Measurements from ENCODE around the gene XG.
"Not testable (repeated sequence)": the region's sequence is repeated elsewhere in the genome, so short reads cannot be mapped to it uniquely, and the experiment has no call there.

XG gene, protein sequence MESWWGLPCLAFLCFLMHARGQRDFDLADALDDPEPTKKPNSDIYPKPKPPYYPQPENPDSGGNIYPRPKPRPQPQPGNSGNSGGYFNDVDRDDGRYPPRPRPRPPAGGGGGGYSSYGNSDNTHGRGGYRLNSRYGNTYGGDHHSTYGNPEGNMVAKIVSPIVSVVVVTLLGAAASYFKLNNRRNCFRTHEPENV

DNA sequence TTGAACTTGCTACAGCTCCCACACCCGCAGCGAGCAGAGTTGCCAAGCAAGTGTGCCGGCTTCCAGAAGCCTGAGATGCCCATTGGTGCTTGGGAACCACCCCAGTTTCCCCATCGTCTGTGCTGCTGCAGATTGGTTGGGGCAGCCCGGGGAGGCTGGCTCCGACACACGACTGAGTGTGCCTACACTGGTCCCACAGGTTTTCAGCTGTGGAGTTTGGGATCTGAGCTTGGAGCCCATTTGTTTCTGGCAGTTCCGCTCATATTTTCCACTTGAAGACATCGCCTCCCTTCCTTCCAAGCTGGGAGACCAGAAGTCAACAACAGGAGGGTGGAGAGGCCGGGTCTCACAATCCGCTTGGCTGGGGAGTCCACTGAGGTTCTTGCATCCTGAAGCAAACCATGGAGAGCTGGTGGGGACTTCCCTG lies at the start of gene XG:
XG (plus strand) TSS at position 167 of the 427 bp plus-strand sequence; CDS start at position 402, 235 bp downstream.
- not testable (repeated sequence) for DNase-seq

DNA sequence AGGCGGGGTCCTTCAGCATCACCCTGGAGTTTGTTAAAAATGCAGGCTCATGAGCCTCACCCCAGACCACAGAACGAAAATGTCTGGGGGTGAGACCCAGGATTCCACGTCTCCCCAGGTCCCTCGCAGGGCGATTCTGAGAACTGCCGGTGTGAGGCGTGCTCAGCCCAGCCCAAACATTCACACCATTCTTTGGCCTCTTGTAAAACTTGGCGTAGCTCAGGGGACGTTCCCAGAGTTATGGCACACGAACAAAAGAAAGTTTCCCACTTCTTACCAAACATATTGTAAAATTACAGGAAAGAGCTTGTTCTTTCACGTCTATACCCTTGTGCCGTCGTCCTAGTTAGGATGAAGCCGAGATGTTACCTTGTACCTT lies 47.9 kb upstream of the XG start:
- no peak for DNase-seq

DNA sequence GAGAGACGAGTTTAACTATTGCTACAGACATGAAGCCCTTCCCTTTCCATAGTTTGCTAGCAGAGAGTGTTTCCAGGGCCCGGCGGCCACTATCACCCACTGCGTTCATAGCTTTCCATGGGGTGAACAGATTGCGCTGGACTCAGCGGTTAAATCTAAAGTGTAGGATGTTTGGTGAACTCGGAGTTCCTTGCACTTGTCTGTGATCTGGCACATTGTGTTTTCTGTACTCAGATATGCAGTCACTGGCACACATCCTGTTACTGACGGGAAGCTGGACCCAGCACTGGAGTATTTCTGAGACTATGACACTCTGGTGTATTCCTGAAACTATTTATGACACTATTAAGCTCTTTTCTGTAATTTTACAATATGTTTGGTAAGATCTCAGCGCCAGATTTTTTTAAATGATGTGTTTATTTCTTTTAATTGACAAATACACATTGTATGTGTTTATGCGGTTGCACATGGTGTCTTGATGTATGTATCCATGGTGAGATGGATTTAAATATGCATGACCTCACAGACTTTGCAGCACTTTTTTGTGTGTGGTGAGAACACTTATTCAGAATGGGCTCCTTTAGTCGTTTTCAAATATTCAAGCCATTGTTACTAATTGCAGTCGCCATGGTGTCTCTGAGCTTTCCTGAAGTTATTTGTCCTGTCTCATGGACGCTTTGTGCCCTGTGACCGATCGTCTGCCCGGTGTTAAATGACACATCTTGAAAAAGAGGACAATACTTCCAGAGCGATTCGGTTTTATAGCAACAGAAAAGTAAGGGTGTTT lies 46.6 kb upstream of the XG start:
- no peak for DNase-seq

DNA sequence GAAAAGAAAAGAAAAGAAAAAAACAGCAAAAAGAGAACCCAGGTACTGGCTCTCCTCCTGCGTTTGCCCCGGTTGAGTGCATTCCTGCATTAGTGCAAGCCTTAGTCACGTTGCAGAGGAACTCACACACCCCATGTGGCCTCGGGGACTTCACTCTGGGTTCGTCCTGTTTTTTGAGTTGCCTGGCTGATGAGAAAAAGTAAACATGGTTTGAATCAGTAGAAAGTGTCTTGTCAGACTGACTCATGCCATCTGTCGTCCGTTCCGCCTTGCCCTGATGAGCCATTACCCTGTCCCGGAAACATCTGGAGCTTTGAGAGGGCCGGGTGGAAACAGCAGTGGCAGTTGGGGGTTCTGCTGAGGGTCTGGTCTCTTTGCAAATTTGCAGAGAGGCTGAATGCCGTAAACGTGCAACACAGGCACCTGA lies 44.5 kb upstream of the XG start:
- no peak for DNase-seq

DNA sequence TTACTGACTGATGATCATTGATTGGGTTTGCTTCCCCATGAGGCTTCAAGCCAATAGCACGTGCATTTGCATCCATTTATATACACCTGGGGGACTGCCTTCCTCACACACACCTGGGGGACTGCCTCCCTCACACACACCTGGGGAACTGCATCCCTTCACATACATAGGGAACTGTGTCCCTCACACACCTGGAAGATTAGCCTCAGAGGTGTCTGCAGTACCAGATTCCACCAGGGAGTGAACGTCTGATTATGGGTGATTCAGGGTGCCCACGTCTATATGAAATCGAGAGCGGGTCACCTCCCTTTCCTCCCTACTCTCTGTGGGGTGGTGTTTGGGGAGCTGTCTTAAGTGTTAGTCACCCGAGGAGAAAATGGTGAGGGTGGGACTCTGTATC lies 43.8 kb upstream of the XG start:
- no peak for DNase-seq

DNA sequence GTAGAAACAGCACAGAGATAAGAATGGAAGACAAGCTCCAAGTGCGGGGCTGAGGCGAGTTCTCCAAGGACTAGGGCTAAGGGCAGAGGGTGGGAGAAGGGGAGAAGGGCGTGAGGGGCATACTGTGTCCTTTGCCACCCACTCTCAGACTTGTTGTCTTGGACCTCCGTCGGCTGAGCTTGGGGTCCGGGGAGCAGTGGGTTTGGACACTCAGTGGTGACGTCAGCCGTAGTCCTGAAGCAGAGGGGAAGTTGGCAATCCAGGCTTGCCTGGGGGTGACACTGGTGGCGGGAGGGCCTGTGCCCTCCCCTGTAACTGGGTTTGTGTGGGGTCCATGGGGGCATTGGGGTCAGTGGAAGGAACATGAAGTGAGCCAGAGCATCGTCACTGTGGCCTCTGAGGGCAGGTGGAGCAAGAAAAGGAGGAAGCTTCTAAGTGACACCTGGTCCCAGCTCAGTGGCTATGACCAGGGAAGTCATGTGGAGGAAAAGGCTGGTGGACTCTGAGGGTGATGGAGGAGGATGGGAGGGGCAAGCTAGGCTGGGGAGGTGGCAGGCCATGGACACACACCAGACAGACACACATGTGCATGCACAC lies 43.1 kb upstream of the XG start:
- DNase-seq, result no peak

DNA sequence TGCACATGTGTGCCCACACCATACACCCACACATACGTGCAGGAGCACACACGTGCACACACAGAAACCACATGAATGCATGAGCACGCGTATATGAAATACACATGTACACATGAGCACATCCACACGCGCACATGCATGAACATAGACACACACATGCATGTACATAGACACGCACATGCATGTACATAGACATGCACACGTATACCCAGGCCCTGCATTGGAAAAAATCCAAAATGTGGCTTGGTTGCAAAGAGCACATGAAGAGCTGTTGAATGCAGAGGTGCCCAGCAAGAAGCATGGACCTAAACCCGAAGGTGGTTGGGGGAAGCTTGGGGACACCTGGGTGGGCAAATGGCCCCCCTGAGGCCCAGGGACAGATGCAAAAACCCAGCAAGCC lies 42.3 kb upstream of the XG start:
- no peak for DNase-seq

DNA sequence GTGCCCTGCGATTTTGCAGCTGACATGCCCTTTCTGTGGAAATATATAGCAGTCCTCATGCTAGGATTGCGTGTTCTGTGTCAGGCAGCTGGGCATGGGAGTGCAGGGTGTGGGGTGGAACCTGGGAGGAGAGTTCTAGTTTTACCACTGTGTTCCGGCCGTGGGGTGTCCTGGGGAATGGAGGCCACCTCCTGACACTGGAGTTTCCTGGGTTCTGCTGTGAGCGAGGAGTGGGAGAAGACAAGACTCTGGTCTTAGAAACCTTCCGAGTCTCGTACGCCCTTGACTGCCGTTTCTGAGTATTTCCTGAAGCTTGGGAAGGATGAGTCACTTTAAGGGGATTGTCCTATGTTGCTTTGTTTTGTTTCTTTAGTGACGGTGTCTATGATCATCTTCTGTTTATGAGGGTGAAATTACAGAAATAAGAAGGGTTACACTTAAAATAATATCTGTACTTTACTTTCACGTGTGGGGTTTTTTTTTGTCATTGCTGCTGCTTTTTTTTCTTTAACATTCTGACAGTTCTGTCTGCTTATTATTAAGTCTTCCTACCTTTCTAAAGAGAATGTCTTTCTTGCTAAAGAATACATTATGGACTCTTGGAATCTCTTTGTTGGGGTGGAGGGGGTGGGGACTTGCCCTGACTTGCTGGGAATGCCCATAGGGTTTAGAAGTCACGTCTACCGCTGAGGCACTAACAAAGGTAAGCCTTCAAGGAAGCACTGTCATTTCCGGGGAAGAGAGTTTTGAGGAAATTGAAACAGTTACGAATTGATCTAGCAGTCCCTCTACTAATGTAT lies 41.6 kb upstream of the XG start:
- no peak for DNase-seq

DNA sequence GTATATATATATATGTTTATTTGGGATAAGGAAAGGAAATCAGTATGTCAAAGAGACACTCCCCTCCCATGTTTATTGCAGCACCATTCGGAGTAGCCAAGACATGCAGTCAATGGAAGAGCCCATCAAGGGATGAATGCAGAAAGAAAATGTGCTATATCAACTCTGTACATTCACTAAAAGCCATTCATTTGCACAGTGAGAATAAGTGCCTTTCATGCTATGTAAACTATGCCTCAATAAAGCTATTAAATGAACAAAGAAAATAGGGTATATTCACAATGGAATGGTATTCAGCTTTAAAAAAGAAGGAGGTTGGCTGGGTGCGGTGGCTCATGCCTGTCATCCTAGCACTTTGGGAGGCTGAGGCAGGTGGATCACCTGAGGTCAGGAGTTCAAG lies 40.4 kb upstream of the XG start:
- no peak for DNase-seq

DNA sequence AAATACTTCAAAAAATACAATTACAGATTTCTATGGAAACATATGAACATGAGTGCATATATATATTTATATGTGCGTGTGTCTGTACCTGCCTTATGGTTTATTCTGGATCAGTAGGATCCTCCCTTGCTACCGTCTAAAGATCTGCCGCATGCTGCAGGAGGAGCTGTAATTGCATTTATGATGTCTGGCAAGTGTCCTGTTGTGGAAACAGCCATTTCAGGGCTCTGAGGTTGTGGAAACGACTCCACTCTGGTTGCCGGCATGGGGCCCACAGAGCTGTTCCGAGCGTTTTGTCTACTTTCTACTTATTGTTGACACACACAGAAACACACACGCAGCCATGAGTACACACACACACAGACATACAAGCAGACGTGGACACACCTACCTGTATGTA lies 39.4 kb upstream of the XG start:
- DNase-seq, result no peak

DNA sequence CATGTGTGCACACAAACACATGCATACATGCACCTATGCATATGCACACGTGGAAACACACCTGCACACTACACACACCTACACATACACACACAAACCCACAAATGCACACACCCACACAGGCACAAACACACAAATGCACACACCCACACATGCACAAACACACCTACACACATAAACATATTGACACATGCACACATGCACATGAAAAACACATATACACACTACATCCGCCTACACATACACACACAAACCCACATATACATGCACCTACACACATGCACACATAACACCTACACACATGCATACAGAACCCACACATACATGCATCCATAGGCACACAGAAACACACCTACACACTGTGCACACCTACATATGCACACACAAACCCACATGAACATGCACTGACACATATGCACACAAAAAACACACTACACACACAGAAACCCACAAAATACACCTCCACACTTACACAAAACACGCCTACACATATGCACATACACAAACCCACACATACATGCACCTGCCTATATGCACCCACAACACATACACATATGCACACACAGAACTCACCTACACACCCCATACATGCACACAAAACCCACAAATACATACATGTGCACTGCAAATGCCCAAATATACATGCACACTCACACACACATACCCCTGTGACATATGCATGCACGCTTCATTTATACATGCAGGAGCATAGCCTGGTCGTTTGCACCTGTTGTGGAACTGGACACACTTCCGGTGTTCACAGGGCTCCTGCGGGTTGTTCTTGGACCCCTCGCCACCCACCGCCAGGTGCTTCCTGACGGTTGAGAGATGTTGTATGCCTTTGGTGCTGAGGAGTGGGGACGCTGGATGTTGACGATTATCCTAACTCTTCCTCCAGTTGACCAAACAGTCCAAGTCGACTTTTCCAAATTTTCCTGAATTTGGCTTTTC lies 38.7 kb upstream of the XG start:
- DNase-seq, result no peak

DNA sequence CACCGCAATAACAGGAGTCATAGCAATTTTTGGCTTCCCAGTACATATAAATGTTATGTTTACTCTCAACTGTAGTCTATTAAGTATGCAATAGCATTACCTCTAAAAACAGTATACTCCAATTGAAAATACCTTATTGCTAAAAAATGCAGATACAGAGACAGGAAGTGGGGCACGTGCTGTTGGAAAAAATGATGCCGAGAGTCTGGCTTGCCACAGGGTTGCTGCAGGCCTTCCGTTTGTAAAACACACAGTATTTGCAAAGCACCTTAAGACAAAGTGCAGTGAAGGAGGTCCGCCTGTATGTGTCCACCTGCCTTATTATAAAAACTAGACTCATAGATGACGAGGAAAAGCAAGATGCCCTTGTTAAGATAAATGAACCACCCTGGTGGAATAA lies 37.3 kb upstream of the XG start:
- no peak for DNase-seq

DNA sequence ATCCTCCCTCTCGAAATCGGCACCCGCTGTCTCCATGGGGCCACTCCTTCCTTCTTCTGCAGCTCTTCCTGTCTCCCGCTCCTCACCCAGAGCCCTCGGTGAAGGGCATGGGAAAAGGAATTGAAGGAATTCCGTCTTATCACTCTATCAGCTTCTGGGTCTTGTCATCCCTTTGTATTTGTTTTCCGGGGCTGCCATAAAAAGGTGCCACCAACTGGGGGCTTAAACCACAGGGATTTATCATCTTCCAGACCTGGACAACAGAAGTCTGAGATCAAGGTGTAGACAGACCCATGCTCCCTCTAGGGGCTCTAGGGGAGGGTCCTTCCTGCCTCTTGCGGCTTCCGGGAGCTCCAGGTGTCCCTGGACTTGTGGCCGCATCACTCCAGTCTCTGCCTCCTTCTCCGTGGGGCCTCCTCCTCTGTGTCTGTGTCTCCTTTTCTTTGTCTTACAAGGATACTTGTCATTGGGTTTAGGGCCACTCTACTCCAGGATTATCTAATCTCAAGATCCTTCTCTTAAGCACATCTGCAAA lies 36.7 kb upstream of the XG start:
- DNase-seq, result no peak

DNA sequence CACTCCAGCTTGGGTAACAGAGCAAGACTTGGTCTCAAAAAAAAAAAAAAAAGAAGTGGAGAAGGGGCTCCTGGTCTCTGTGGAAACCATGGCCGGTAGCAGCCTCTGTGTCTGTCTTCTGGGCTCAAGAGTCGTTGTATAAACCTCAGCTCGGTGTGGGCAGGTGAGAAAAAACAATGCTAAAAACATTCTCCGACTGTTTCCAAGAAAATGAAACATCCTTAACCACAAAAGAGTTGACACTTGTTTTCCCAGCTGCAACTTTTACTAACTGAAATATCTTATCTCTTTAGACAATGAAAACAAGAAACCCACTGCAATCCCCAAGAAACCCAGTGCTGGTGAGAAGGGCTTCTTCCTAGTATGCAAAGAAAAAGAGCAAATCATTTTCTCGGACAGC lies 34.5 kb upstream of the XG start:
- no peak for DNase-seq

DNA sequence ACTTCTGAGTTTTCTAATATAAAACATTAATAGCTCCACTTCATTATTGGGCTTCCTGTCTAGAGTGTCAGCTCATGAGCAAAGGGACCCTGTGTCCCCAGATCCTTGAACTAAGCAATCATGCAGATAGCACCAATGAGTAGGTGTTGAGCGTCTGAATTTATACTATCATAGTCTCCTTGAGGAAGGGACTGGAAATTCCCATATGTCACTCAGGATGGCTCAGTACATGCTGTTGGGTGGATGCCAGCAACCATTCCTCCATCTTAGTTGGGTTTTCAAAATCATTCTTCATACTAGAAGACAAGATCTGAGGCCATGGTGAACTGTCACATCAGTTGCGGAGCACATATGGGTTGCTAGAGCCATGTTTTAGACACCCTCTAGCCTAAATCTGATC lies 33.0 kb upstream of the XG start:
- DNase-seq, result no peak

DNA sequence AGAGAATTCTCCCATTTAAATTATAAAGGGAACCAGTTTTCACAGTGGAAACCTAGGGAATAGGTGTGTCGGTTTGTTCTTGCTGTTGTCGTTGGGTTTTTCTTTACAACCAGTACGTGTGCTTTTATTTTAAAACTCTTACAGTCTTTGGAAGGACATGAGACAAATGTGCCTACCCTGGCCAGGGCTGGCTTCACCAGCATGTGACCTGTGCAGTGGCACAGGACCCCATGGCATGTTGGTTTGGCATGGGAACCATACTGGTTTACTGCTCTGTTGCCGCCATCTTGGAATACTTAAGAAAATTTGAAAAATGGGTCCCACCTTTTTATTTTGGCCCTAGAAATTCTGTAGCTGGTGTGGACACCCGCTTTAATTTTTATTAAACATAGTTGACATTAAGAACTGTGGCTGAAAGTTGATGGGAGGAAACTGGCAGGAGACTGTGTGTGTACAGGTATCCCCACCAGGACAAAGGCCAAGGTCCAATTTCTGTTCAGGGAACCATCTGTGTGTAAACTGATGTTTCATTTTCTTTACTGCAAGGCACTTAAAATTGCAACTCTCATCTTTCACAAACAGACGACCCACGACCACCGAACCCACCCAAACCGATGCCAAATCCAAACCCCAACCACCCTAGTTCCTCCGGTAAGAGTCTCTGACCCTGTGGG lies 31.9 kb upstream of the XG start:
- no peak for DNase-seq

DNA sequence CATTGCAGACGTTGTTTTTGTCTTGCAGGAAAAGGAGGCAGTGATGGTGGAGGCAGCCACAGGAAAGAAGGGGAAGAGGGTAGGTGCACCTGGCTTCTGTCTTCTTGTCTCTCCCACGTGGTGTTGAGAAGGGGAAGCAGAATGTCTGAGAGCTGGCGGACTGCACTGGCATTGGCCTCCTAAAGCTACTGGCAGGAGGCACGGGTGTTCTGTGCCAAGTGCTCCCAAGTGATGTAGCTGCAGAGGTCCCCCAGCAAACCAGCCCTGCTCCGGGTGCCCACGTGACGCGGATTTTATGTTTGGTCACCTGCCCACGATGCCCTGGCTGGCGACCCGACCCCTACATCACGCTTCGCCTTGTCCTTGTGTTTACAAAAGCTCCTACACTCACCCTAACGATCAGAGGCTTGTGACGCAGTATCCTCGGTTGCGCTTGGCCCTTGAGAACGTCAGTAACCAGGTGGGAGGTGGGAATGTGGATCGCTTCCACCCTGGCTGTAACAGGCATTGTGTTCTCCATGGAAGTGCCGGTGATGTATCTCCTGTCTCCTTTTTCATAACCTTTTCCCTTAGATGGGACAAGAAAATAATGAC lies 28.5 kb upstream of the XG start:
- no peak for DNase-seq

DNA sequence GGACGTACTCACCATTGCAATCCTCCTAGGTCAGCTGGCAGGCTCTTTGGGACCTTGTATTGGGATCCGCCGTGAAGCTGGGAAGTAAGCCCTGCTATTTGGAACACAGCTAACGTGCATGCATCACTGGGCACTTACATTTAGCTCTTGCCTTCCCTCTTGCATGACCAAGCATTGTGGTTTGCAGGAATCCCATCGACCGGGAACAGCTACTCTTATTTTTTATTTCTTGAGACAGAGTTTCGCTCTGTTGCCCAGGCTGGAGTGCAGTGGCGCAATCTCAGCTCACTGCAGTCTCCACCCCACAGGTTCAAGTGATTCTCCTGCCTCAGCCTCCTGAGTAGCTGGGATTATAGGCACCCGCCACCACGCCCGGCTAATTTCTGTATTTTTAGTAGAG lies 24.6 kb upstream of the XG start:
- DNase-seq, result not testable (repeated sequence)

DNA sequence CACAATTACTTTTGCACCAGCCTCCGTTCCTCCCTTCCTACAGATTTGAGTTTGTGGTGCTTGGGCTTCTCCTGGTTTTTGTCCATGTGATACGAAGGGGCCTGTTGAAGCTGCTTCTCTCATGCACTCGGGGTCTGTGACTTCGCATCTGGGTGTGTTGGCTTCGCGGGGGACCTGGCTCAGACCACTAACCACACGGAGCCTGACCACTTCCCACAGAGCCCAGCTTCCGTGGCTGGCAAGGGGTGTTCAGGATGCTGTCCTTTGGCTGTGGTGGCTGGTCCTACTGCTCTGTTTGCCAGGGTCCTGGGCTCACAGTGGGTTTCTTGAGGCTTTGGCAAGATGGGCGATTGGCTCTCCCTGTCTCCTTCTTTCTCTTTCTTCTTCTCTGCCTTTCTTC lies 19.8 kb upstream of the XG start:
- no peak for DNase-seq

DNA sequence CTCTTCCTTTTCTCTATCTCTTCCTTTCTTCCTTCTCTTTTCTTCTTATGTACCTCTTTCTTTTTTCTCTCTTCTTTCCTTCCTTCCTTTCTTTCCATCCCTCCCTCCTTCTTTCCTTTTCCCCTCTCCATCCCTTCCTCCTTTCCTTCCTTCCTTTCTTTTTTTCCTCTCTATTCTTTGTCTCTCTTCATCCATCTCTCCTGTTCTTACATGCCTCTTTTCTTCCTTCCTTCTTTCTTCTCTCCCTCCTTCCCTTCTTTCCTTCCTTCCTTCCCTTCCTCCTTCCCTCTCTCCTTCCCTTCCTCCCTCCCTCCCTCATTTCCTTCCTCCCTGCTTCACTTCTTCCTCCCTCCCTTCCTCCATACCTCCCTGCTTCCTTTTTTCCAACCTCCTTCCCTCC lies 19.2 kb upstream of the XG start:
- no peak for DNase-seq

DNA sequence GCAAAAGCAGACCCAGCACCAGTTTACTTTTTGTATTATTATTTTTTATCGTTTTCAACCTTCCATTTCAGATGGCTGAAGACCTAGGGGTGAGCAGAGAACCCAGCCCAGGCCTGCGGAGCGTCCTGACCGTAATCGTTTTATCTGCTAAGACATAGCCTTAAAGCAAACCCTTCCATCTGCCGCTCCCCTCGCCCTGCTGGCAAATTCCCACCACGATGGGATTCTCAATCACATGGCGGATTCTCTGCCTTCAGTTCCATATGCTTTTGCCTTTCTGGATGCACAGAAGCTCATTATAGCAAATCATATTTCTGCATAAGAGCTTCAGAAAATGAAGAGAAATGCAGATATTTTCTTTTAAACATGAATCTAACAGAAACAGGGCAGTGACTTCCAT lies 18.6 kb upstream of the XG start:
- DNase-seq, result no peak

All from MV-4-11 (cell line).